Fibroblast of pulmonary artery (primary cell): ENCODE results near the gene CNIH1.
"Not testable (repeated sequence)": the region's sequence is repeated elsewhere in the genome, so short reads cannot be mapped to it uniquely, and the experiment has no call there.

Source experiments
- DNase-seq: peaks from one replicate; pipeline ENCODE4 v3.0.0-alpha.2; 2010; ENCODE audit warnings: low read depth
- H3K4me3 ChIP-seq: replicated peaks from 2 replicates; pipeline ENCODE4 v1.5.1; 2011; ENCODE audit warnings: low read depth, mild to moderate bottlenecking, control low read depth, low read length, moderate library complexity
- TF ChIP-seq, protein P1 (sequence below): IDR thresholded peaks from 2 replicates; pipeline ENCODE4 v1.5.1; 2011; ENCODE audit warnings: mild to moderate bottlenecking, control low read depth, low read length, inconsistent platforms; ENCODE audit errors: missing control alignments

The CNIH1 gene

DNA sequence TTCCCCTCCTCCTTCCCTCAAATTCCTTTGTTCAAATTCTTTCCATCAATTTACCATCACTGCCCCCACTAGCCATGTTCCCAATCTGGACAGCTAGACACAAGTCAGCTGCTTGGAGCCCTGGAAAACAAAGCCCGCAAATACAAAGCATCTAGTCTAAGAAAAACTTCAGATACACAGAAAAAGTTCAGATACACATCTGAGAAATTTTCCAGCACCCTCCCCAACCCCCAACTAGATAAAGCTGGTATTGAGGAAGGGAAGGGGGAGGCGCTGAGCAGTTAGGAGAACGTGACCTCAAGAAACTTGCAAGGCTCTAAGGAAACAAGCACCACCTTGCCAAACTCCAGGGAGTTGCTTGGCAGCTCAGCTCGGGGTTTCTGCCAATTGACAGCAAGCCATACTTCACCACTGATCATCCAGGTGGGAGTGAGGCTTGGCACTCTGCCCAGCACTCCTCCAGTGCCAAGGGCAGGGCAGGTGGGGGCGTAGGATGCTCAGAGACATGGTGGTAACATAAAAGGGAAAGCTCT is 5.1 kb upstream of the CNIH1 start:
- H3K4me3 ChIP-seq, result peak overlapping the region; percentile 10
- DNase-seq, result peak; percentile 94
- TF ChIP-seq, protein P1, sequence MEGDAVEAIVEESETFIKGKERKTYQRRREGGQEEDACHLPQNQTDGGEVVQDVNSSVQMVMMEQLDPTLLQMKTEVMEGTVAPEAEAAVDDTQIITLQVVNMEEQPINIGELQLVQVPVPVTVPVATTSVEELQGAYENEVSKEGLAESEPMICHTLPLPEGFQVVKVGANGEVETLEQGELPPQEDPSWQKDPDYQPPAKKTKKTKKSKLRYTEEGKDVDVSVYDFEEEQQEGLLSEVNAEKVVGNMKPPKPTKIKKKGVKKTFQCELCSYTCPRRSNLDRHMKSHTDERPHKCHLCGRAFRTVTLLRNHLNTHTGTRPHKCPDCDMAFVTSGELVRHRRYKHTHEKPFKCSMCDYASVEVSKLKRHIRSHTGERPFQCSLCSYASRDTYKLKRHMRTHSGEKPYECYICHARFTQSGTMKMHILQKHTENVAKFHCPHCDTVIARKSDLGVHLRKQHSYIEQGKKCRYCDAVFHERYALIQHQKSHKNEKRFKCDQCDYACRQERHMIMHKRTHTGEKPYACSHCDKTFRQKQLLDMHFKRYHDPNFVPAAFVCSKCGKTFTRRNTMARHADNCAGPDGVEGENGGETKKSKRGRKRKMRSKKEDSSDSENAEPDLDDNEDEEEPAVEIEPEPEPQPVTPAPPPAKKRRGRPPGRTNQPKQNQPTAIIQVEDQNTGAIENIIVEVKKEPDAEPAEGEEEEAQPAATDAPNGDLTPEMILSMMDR, result no peak

DNA sequence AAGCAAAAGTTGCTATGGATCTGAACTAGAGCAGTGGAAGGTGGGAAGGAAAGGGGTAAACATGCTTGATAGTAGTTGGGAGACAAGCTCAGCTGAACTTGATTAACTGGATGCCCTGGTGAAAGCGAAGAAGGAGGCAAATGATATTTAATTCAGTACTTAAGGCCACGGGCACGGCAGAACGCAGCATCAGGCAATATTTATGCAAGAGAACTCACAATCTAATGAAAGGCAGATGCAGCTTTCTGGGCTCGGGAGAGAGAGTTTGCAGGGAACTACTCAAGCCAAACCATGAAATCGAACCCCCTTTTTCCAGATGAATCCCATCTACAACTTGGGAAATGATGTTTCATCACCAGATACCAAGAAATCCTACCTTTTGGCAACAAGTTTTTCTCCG is 3.5 kb upstream of the CNIH1 start:
- DNase-seq, result no peak
- H3K4me3 ChIP-seq, result no peak overlapping the region
- TF ChIP-seq, protein P1, result no peak

GRCh38 chr14:54443981-54444380 is 2.8 kb upstream of the CNIH1 start:
- TF ChIP-seq, protein P1, result no peak
- no peak for DNase-seq
- H3K4me3 ChIP-seq, result no peak overlapping the region

DNA sequence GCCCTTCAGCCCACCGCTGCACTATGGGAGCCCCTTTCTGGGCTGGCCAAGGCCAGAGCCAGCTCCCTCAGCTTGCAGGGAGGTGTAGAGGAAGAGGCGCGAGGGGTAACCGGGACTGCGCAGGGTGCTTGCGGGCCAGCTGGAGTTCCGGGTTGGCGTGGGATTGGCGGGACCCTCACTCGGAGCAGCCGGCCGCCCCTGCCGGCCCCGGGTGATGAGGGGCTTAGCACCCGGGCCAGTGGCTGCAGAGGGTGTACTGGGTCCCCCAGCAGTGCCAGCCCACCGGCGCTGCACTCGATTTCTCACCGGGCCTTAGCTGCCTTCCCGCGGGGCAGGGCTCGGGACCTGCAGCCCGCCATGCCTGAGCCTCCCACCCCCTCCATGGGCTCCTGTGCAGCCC is 1.8 kb upstream of the CNIH1 start:
- not testable (repeated sequence) for DNase-seq, H3K4me3 ChIP-seq

DNA sequence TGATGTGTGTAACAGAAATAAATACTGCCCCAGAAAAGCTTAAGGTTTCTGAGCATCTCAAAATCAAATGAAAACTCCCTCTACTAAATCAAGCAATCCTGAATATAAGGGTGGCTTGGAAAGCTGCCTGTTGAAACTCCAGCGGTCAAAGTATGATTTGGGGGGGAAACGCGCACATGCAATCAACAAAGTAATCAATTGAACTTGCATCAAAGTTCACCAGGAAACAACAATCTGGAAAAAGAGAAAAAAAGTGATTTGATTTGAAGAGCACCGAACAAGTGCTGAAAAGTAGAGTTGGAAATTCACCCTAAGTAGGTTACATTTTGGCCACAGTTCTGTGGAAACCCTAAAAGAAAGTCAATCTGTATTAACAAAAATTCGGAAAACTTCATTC is 700 bp downstream of the CNIH1 start:
- peak overlapping the region; percentile 87 for H3K4me3 ChIP-seq
- peak; percentile 23 for DNase-seq
- TF ChIP-seq, protein P1, result no peak

DNA sequence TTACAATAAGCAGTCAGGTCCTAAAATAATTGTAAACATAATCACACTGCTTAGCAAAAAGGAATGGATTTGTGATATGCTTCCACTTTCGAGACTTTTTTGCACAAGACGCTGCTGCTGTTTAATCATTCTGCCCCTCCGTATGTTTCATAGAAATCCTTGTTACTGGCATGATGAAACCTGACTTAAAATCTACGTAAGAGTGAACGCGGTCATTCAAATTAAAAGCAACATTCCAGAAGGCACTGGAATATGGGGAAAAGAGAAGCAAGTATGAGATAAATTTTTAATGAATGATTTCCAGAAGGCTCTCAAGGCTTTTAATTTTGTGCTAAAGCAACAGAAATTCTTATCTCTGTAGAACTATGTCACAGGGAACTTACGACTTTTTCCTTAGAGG is 1.1 kb downstream of the CNIH1 start:
- peak overlapping the region; percentile 87 for H3K4me3 ChIP-seq
- DNase-seq, result peak; percentile 51
- TF ChIP-seq, protein P1, result no peak

- TF ChIP-seq, protein P1, result no peak
- DNase-seq, result no peak
- no peak overlapping the region for H3K4me3 ChIP-seq
Observed at GRCh38 chr14:54438703-54439102, 2.5 kb downstream of the CNIH1 start.

DNA sequence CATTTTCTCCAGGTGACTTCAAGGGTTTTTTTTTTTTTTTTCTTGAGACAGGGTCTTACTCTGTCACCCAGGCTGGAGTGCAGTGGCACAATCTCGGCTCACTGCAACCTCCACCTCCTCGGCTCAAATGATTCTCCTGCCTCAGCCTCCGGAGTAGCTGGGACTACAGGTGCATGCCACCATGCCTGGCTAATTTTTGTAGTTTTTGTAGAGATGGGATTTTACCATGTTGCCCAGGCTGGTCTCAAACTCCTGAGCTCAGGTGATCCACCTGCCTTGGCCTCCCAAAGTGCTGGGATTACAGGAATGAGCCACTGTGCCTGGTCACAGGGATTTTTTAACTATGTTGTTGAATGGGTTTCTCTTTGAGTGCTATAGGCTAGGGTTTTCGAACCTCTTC is 3.2 kb downstream of the CNIH1 start:
- H3K4me3 ChIP-seq, DNase-seq: not testable (repeated sequence)
